PC-3 (cell line): ENCODE data around the gene MAML3.

Experiments used
- EZH2 ChIP-seq: fragments of 300-600 bp; sonication (generic); IDR thresholded peaks from one replicate; pipeline ENCODE4 v1.6.1; 2017; ENCODE audit warnings: antibody characterized with exemption, mild to moderate bottlenecking, low read length; ENCODE audit not compliant: unreplicated experiment
- TF ChIP-seq, protein P1 (sequence below): fragments of 300-600 bp; sonication (generic); conservative IDR thresholded peaks from 2 replicates; pipeline ENCODE4 v1.5.1; 2017; ENCODE audit warnings: antibody characterized with exemption, low read depth, mild to moderate bottlenecking, low read length

DNA sequence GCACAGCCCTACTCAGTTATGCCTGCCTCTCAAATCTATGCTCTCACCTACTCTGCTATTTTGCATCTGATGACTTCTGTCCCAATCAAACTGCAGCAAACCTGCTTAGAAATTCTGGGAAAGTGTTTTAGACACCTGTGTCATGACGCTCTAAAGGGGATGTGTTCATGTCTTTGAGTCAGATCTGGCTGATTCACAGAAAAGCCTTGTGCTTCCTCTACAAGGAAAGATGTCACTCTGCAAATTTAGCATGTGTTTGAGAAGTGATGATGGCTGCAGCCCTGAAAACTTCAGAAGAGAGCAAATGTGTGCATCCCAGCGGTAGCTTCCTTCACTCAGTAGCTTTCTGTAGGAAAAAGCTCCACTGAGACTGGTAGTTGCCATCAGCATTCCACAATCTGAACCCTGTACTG is 253.0 kb downstream of the MAML3 start:
- TF ChIP-seq, protein P1, sequence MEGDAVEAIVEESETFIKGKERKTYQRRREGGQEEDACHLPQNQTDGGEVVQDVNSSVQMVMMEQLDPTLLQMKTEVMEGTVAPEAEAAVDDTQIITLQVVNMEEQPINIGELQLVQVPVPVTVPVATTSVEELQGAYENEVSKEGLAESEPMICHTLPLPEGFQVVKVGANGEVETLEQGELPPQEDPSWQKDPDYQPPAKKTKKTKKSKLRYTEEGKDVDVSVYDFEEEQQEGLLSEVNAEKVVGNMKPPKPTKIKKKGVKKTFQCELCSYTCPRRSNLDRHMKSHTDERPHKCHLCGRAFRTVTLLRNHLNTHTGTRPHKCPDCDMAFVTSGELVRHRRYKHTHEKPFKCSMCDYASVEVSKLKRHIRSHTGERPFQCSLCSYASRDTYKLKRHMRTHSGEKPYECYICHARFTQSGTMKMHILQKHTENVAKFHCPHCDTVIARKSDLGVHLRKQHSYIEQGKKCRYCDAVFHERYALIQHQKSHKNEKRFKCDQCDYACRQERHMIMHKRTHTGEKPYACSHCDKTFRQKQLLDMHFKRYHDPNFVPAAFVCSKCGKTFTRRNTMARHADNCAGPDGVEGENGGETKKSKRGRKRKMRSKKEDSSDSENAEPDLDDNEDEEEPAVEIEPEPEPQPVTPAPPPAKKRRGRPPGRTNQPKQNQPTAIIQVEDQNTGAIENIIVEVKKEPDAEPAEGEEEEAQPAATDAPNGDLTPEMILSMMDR, result no peak
- no peak for TF ChIP-seq EZH2
